ENCODE data around the gene HNRNPDL. TPM values are rescaled to one million over a fixed set of nuclear protein-coding genes. Genes with fewer than 3 reads are reported as not detected.

The HNRNPDL gene
- total RNA-seq, 1 experiment from 2014 or later: 179 TPM

- Histone ChIP-seq H3K27ac (no peak overlapping the region), H3K36me3 (ENCODE audit: low read depth) (no peaks in the 10 kb centered on the region), H3K4me2 (peak overlapping the region; percentile 21; the same call in 1 of the 2 replicates), H3K9me2 (ENCODE audit: insufficient read depth) (no peaks in the 10 kb centered on the region), H3K9me3 (ENCODE audit: insufficient read depth, low read depth) (no peaks in the 10 kb centered on the region), H2AFZ (no peak overlapping the region), H3K4me3 (no peak overlapping the region), H3K79me2 (ENCODE audit: low read depth) (peaks cover 9% of the 10 kb centered on the region), H3K4me1 (replicated peaks; ENCODE audit: insufficient read depth) (peaks cover 18% of the 10 kb centered on the region), H4K20me1 (ENCODE audit: insufficient read depth) (no peaks in the 10 kb centered on the region), H3K27me3 (ENCODE audit: insufficient read depth, low read depth) (no peaks in the 10 kb centered on the region), H3F3A (ENCODE audit: insufficient read depth, low read depth) (no peaks in the 10 kb centered on the region; the same call in 1 of the 2 replicates)
- POLR2A ChIA-PET (ENCODE audit: unreplicated experiment): interaction anchor here (0.6 to 0.9 kb wide), 4 partner anchors 14 to 80 kb away, joined by 3 to 5 read pairs (median 4); no protein-coding TSS in a partner anchor
- CTCF ChIA-PET: no interaction called here
- DNase-seq: no peak
- TF ChIP-seq EZH2 (IDR thresholded peaks at IDR 0.05; ENCODE audit: low read depth): no peak
- TF ChIP-seq, protein P1, sequence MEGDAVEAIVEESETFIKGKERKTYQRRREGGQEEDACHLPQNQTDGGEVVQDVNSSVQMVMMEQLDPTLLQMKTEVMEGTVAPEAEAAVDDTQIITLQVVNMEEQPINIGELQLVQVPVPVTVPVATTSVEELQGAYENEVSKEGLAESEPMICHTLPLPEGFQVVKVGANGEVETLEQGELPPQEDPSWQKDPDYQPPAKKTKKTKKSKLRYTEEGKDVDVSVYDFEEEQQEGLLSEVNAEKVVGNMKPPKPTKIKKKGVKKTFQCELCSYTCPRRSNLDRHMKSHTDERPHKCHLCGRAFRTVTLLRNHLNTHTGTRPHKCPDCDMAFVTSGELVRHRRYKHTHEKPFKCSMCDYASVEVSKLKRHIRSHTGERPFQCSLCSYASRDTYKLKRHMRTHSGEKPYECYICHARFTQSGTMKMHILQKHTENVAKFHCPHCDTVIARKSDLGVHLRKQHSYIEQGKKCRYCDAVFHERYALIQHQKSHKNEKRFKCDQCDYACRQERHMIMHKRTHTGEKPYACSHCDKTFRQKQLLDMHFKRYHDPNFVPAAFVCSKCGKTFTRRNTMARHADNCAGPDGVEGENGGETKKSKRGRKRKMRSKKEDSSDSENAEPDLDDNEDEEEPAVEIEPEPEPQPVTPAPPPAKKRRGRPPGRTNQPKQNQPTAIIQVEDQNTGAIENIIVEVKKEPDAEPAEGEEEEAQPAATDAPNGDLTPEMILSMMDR (conservative IDR thresholded peaks at IDR 0.05): no peak
- intact Hi-C loops (cut with micrococcal nuclease; ENCODE audit: unreplicated experiment): no loop called here
- no TSS peak for BruUV-seq (replicated peaks)
These were observed 49.4 kb downstream of the HNRNPDL start for GRCh38 chr4:82380831-82381230.

- intact Hi-C loops (cut with micrococcal nuclease; ENCODE audit: unreplicated experiment): no loop called here
These were observed 49.9 kb downstream of the HNRNPDL start for GRCh38 chr4:82380344-82380743.

GRCh38 chr4:82376109-82376508, 54.2 kb downstream of the HNRNPDL start:
- ChIA-PET CTCF (no interaction called here), POLR2A (ENCODE audit: unreplicated experiment) (no interaction called here)
- Histone ChIP-seq H3K27me3 (ENCODE audit: insufficient read depth, low read depth) (no peaks in the 10 kb centered on the region), H3K9me3 (ENCODE audit: insufficient read depth, low read depth) (no peaks in the 10 kb centered on the region), H3K4me2 (peak overlapping the region; percentile 78), H3K4me3 (peak overlapping the region; percentile 96), H3K9me2 (ENCODE audit: insufficient read depth) (no peaks in the 10 kb centered on the region), H3F3A (ENCODE audit: insufficient read depth, low read depth) (peaks cover 8% of the 10 kb centered on the region; the same call in 1 of the 2 replicates), H3K36me3 (ENCODE audit: low read depth) (0 out of 2 replicates have a peak, but pooled peaks cover 8% of the 10 kb centered on the region), H2AFZ (0 out of 2 replicates have a peak overlapping the region, but pooled peaks have one; percentile 78), H4K20me1 (ENCODE audit: insufficient read depth) (peaks cover 18% of the 10 kb centered on the region), H3K79me2 (ENCODE audit: low read depth) (peaks cover 49% of the 10 kb centered on the region), H3K27ac (no peak overlapping the region), H3K4me1 (replicated peaks; ENCODE audit: insufficient read depth) (peaks cover 23% of the 10 kb centered on the region)
- intact Hi-C loops (cut with micrococcal nuclease; ENCODE audit: unreplicated experiment): loop anchor here (10.0 kb wide), 2 partner anchors 519 to 659 kb away; partner anchors contain the start of genes COPS4 and SEC31A
- no peak for TF ChIP-seq EZH2 (IDR thresholded peaks at IDR 0.05; ENCODE audit: low read depth)
- TF ChIP-seq, protein P1 (conservative IDR thresholded peaks at IDR 0.05): no peak
- no TSS peak for BruUV-seq (replicated peaks)
- no peak for DNase-seq

More at GRCh38 chr4:82380344-82380743, 49.9 kb downstream of the HNRNPDL start:
- Histone ChIP-seq H2AFZ (no peak overlapping the region), H3K4me3 (no peak overlapping the region), H3K79me2 (ENCODE audit: low read depth) (peaks cover 14% of the 10 kb centered on the region), H3K27me3 (ENCODE audit: insufficient read depth, low read depth) (no peaks in the 10 kb centered on the region), H4K20me1 (ENCODE audit: insufficient read depth) (no peaks in the 10 kb centered on the region), H3K27ac (no peak overlapping the region), H3K36me3 (ENCODE audit: low read depth) (no peaks in the 10 kb centered on the region), H3K4me1 (replicated peaks; ENCODE audit: insufficient read depth) (peaks cover 22% of the 10 kb centered on the region), H3K9me3 (ENCODE audit: insufficient read depth, low read depth) (no peaks in the 10 kb centered on the region), H3K4me2 (peak overlapping the region; percentile 40), H3K9me2 (ENCODE audit: insufficient read depth) (no peaks in the 10 kb centered on the region), H3F3A (ENCODE audit: insufficient read depth, low read depth) (no peaks in the 10 kb centered on the region; the same call in 1 of the 2 replicates)
- BruUV-seq (replicated peaks): no TSS peak
- POLR2A ChIA-PET (ENCODE audit: unreplicated experiment): interaction anchor here (0.5 to 0.9 kb wide), 5 partner anchors 15 to 473 kb away, joined by 3 to 5 read pairs (median 3); no protein-coding TSS in a partner anchor
- CTCF ChIA-PET: interaction anchor here (0.6 kb wide), 1 partner anchor 30 kb away, joined by 11 read pairs; no protein-coding TSS in a partner anchor
- DNase-seq: peak; percentile 78 to 85
- TF ChIP-seq, protein P1 (conservative IDR thresholded peaks at IDR 0.05): no peak
- no peak for TF ChIP-seq EZH2 (IDR thresholded peaks at IDR 0.05; ENCODE audit: low read depth)
